ENCODE data around the gene TECTA. TPM values are rescaled to one million over a fixed set of nuclear protein-coding genes. Genes with fewer than 3 reads are reported as not detected.

TECTA gene
- total RNA-seq, 1 donor from 2014 or later, result 2.6 TPM

- no peak for TF ChIP-seq CTCF (IDR thresholded peaks at IDR 0.05; ENCODE audit: unreplicated experiment)
- no peak overlapping the region for H3K27ac Mint-ChIP-seq
Measured at GRCh38 chr11:121117788-121118187, 16.7 kb downstream of the TECTA start.

GRCh38 chr11:121119440-121119839 lies 18.4 kb downstream of the TECTA start:
- no peak overlapping the region for H3K27ac Mint-ChIP-seq
- TF ChIP-seq CTCF (IDR thresholded peaks at IDR 0.05; ENCODE audit: unreplicated experiment), result no peak
- peaks cover 3% of the 10 kb centered on the region for H3K36me3 Mint-ChIP-seq
- H3K9me3 Mint-ChIP-seq, result peaks cover 12% of the 10 kb centered on the region
- DNase-seq (ENCODE audit: low spot score in 2 of 2, unreplicated experiment in 2 of 2), result no peak
- H3K4me3 Mint-ChIP-seq, result no peak overlapping the region
- H3K4me1 Mint-ChIP-seq, result peaks cover 2% of the 10 kb centered on the region
- peaks cover 6% of the 10 kb centered on the region for H3K27me3 Mint-ChIP-seq (ENCODE audit: low read depth)

More at GRCh38 chr11:121117788-121118187, 16.7 kb downstream of the TECTA start:
- DNase-seq (ENCODE audit: low spot score in 2 of 2, unreplicated experiment in 2 of 2), result no peak
- no peaks in the 10 kb centered on the region for H3K36me3 Mint-ChIP-seq
- peaks cover 14% of the 10 kb centered on the region for H3K27me3 Mint-ChIP-seq (ENCODE audit: low read depth)
- H3K4me1 Mint-ChIP-seq, result no peaks in the 10 kb centered on the region
- no peak overlapping the region for H3K4me3 Mint-ChIP-seq
- H3K9me3 Mint-ChIP-seq, result peaks cover 5% of the 10 kb centered on the region

- no peak for TF ChIP-seq CTCF (IDR thresholded peaks at IDR 0.05; ENCODE audit: unreplicated experiment)
- Mint-ChIP-seq H3K27me3 (ENCODE audit: low read depth) (no peaks in the 10 kb centered on the region), H3K9me3 (peaks cover 12% of the 10 kb centered on the region), H3K36me3 (peaks cover 3% of the 10 kb centered on the region), H3K27ac (no peak overlapping the region), H3K4me3 (no peak overlapping the region), H3K4me1 (peaks cover 2% of the 10 kb centered on the region)
- no peak for DNase-seq (ENCODE audit: low spot score in 2 of 2, unreplicated experiment in 2 of 2)
Measured at GRCh38 chr11:121122328-121122727, 21.3 kb downstream of the TECTA start.

- Mint-ChIP-seq H3K4me1 (peaks cover 2% of the 10 kb centered on the region), H3K36me3 (peaks cover 3% of the 10 kb centered on the region), H3K9me3 (peaks cover 12% of the 10 kb centered on the region), H3K4me3 (no peak overlapping the region), H3K27ac (peak overlapping the region; percentile 8), H3K27me3 (ENCODE audit: low read depth) (no peaks in the 10 kb centered on the region)
- no peak for TF ChIP-seq CTCF (IDR thresholded peaks at IDR 0.05; ENCODE audit: unreplicated experiment)
- DNase-seq (ENCODE audit: low spot score in 2 of 2, unreplicated experiment in 2 of 2), result no peak
Measured at GRCh38 chr11:121123496-121124069, 22.5 kb downstream of the TECTA start.

- peaks cover 6% of the 10 kb centered on the region for H3K9me3 Mint-ChIP-seq
- DNase-seq (ENCODE audit: low spot score in 2 of 2, unreplicated experiment in 2 of 2), result no peak
Measured at GRCh38 chr11:121127809-121128208, 26.8 kb downstream of the TECTA start.

More at GRCh38 chr11:121127809-121128208, 26.8 kb downstream of the TECTA start:
- H3K27me3 Mint-ChIP-seq (ENCODE audit: low read depth), result no peaks in the 10 kb centered on the region
- no peak overlapping the region for H3K27ac Mint-ChIP-seq
- H3K4me1 Mint-ChIP-seq, result peaks cover 2% of the 10 kb centered on the region
- TF ChIP-seq CTCF (IDR thresholded peaks at IDR 0.05; ENCODE audit: unreplicated experiment), result no peak
- H3K36me3 Mint-ChIP-seq, result peaks cover 3% of the 10 kb centered on the region
- H3K4me3 Mint-ChIP-seq, result no peak overlapping the region

All from mesothelial cell of epicardium (in vitro differentiated cells).